Loucy (cell line): ENCODE measurements around the gene KDM3A.

Source experiments
- H2AFZ ChIP-seq: fragments of 200-600 bp; sonication (generic); 2 replicates; pipeline ENCODE4 v1.6.0; 2016; ENCODE audit warnings: antibody characterized with exemption, mild to moderate bottlenecking, low read length, moderate library complexity
- H3F3A ChIP-seq: fragments of 200-600 bp; 2 replicates; pipeline ENCODE4 v1.6.0; 2016; ENCODE audit warnings: antibody characterized with exemption, low read depth, mild to moderate bottlenecking
- H3K27me3 ChIP-seq: fragments of 200-600 bp; sonication (generic); 2 replicates; pipeline ENCODE4 v1.6.1; 2014; ENCODE audit warnings: low read length, mild to moderate bottlenecking; ENCODE audit not compliant: insufficient read depth, poor library complexity, severe bottlenecking
- H3K36me3 ChIP-seq: fragments of 200-600 bp; sonication (generic); 2 replicates; pipeline ENCODE4 v1.6.1; 2016; ENCODE audit warnings: low read length; ENCODE audit not compliant: insufficient read depth
- H3K4me1 ChIP-seq: fragments of 200-600 bp; sonication (generic); 2 replicates; pipeline ENCODE4 v1.5.1; 2014; ENCODE audit warnings: low read length, mild to moderate bottlenecking; ENCODE audit not compliant: insufficient read depth, poor library complexity, severe bottlenecking
- H3K4me2 ChIP-seq: fragments of 200-600 bp; sonication (generic); 2 replicates; pipeline ENCODE4 v1.6.0; 2014; ENCODE audit warnings: antibody characterized with exemption, low read length, low read depth, mild to moderate bottlenecking; ENCODE audit not compliant: poor library complexity, severe bottlenecking
- H3K4me3 ChIP-seq: fragments of 200-600 bp; sonication (generic); 2 replicates; pipeline ENCODE4 v1.5.1; 2014; ENCODE audit warnings: low read length, mild to moderate bottlenecking, mixed read lengths; ENCODE audit not compliant: poor library complexity, severe bottlenecking
- H3K79me2 ChIP-seq: fragments of 200-600 bp; sonication (generic); 2 replicates; pipeline ENCODE4 v1.6.1; 2014; ENCODE audit warnings: low read length; ENCODE audit not compliant: insufficient read depth
- H3K9ac ChIP-seq: fragments of 200-600 bp; sonication (generic); 2 replicates; pipeline ENCODE4 v1.6.0; 2014; ENCODE audit warnings: mild to moderate bottlenecking, low read depth, low read length, moderate library complexity; ENCODE audit not compliant: poor library complexity, severe bottlenecking
- H3K9me2 ChIP-seq: fragments of 200-600 bp; sonication (generic); replicated peaks from 2 replicates; pipeline ENCODE4 v1.6.1; 2016; ENCODE audit warnings: low read depth, low read length, mixed read lengths
- H3K9me3 ChIP-seq: fragments of 200-600 bp; sonication (generic); 2 replicates; pipeline ENCODE4 v1.6.1; 2014; ENCODE audit warnings: mild to moderate bottlenecking, antibody characterized with exemption, low read length, low read depth; ENCODE audit not compliant: insufficient read depth
- H4K20me1 ChIP-seq: fragments of 200-600 bp; sonication (generic); 2 replicates; pipeline ENCODE4 v1.6.0; 2014; ENCODE audit warnings: antibody characterized with exemption, low read length, mild to moderate bottlenecking; ENCODE audit not compliant: insufficient read depth, poor library complexity, severe bottlenecking
- CTCF ChIP-seq: fragments of 200-600 bp; sonication (generic); conservative IDR thresholded peaks from 2 replicates; pipeline ENCODE4 v1.5.1; 2014; ENCODE audit warnings: mild to moderate bottlenecking, antibody characterized with exemption, low read length
- EZH2phosphoT487 ChIP-seq: fragments of 200-600 bp; IDR thresholded peaks from 2 replicates; pipeline ENCODE4 v1.6.1; 2018; ENCODE audit warnings: antibody characterized with exemption, mild to moderate bottlenecking, moderate library complexity, borderline replicate concordance

KDM3A gene

GRCh38 chr2:86436328-86436727 lies 4.8 kb upstream of the KDM3A start:
- peaks cover 26% of the 10 kb centered on the region for H3K9me3 ChIP-seq
- no peaks in the 10 kb centered on the region for H3K79me2 ChIP-seq
- H3K9ac ChIP-seq: no peak overlapping the region
- H3K4me2 ChIP-seq: no peak overlapping the region
- H3K4me1 ChIP-seq: no peaks in the 10 kb centered on the region
- no peak overlapping the region for H3K4me3 ChIP-seq
- H3K9me2 ChIP-seq: no peaks in the 10 kb centered on the region
- no peaks in the 10 kb centered on the region for H4K20me1 ChIP-seq
- TF ChIP-seq CTCF: no peak
- TF ChIP-seq EZH2phosphoT487: no peak
- no peak overlapping the region for H2AFZ ChIP-seq
- H3F3A ChIP-seq: no peaks in the 10 kb centered on the region
- H3K27me3 ChIP-seq: peaks cover 87% of the 10 kb centered on the region
- no peaks in the 10 kb centered on the region; the same call in 1 of the 2 replicates for H3K36me3 ChIP-seq

GRCh38 chr2:86439879-86440630 lies 1.1 kb upstream of the KDM3A start:
- Histone ChIP-seq H3K36me3 (no peaks in the 10 kb centered on the region; the same call in 1 of the 2 replicates), H3F3A (no peaks in the 10 kb centered on the region), H3K79me2 (peaks cover 32% of the 10 kb centered on the region), H3K9me3 (peaks cover 26% of the 10 kb centered on the region), H3K9ac (no peak overlapping the region), H3K9me2 (no peaks in the 10 kb centered on the region), H2AFZ (peak overlapping the region; percentile 96), H3K4me2 (peak overlapping the region; percentile 74), H3K4me1 (peaks cover 24% of the 10 kb centered on the region), H3K27me3 (peaks cover 50% of the 10 kb centered on the region), H4K20me1 (peaks cover 30% of the 10 kb centered on the region), H3K4me3 (peak overlapping the region; percentile 96)
- TF ChIP-seq EZH2phosphoT487: no peak
- no peak for TF ChIP-seq CTCF

GRCh38 chr2:86441392-86441881 lies 266 bp downstream of the KDM3A start:
- H3K9me3 ChIP-seq: peaks cover 26% of the 10 kb centered on the region
- TF ChIP-seq EZH2phosphoT487 (no peak), CTCF (no peak)
- H3K79me2 ChIP-seq: peaks cover 46% of the 10 kb centered on the region
- H3K27me3 ChIP-seq: peaks cover 38% of the 10 kb centered on the region
- H3F3A ChIP-seq: no peaks in the 10 kb centered on the region
- no peak overlapping the region for H3K4me2 ChIP-seq
- H3K9ac ChIP-seq: peak overlapping the region; percentile 71
- H2AFZ ChIP-seq: no peak overlapping the region
- peak overlapping the region; percentile 96 for H3K4me3 ChIP-seq
- peaks cover 43% of the 10 kb centered on the region for H4K20me1 ChIP-seq
- H3K4me1 ChIP-seq: peaks cover 28% of the 10 kb centered on the region
- H3K36me3 ChIP-seq: no peaks in the 10 kb centered on the region; the same call in none of the 2 replicates
- H3K9me2 ChIP-seq: no peaks in the 10 kb centered on the region
